T47D (cell line): ENCODE measurements around the gene FHOD3.

Source experiments
- DNase-seq, 2 experiments: peaks; one replicate each; pipeline versions ENCODE4 v3.0.0 to v3.0.0-alpha.2; 2011 to 2012; ENCODE audit warnings: low read depth in 1 of 2, low spot score in 1 of 2
- JUND ChIP-seq: IDR thresholded peaks from 2 replicates; pipeline ENCODE4 v1.6.1; 2012; ENCODE audit warnings: low read depth
- in situ Hi-C: cut with HindIII; loops from 2 replicates; pipeline ENCODE4 v1.10.0; 2016; ENCODE audit warnings: low sequenced_read_pairs, low pct_unique_long_range_greater_than_20kb

The FHOD3 gene

GRCh38 chr18:36513556-36513955 lies 216.0 kb downstream of the FHOD3 start:
- no peak for TF ChIP-seq JUND
- in situ Hi-C loops = no loop called here
- no peak for DNase-seq

- no peak for DNase-seq
- in situ Hi-C loops = no loop called here
- no peak for TF ChIP-seq JUND
Observed at GRCh38 chr18:36514778-36515177, 217.3 kb downstream of the FHOD3 start.

- DNase-seq = no peak
- in situ Hi-C loops = no loop called here
- TF ChIP-seq JUND = no peak
Observed at GRCh38 chr18:36516258-36516657, 218.7 kb downstream of the FHOD3 start.

- DNase-seq = no peak
- TF ChIP-seq JUND = no peak
- in situ Hi-C loops = no loop called here
Observed at GRCh38 chr18:36516726-36517125, 219.2 kb downstream of the FHOD3 start.

GRCh38 chr18:36518839-36519238 lies 221.3 kb downstream of the FHOD3 start:
- TF ChIP-seq JUND = no peak
- in situ Hi-C loops = no loop called here
- no peak for DNase-seq

- DNase-seq = no peak
- no peak for TF ChIP-seq JUND
- in situ Hi-C loops = no loop called here
Observed at GRCh38 chr18:36519358-36519757, 221.8 kb downstream of the FHOD3 start.

GRCh38 chr18:36522509-36522908 lies 225.0 kb downstream of the FHOD3 start:
- no peak for DNase-seq
- TF ChIP-seq JUND = no peak
- in situ Hi-C loops = no loop called here

- in situ Hi-C loops = no loop called here
- no peak for DNase-seq
- TF ChIP-seq JUND = no peak
Observed at GRCh38 chr18:36525913-36526312, 228.4 kb downstream of the FHOD3 start.

- in situ Hi-C loops = no loop called here
- TF ChIP-seq JUND = no peak
- no peak for DNase-seq
Observed at GRCh38 chr18:36526611-36527010, 229.1 kb downstream of the FHOD3 start.

GRCh38 chr18:36527051-36527450 lies 229.5 kb downstream of the FHOD3 start:
- in situ Hi-C loops = no loop called here
- TF ChIP-seq JUND = no peak
- DNase-seq = no peak

- no peak for TF ChIP-seq JUND
- in situ Hi-C loops = no loop called here
- DNase-seq = no peak
Observed at GRCh38 chr18:36527740-36528455, 230.4 kb downstream of the FHOD3 start.

GRCh38 chr18:36529747-36530146 lies 232.2 kb downstream of the FHOD3 start:
- TF ChIP-seq JUND = no peak
- in situ Hi-C loops = no loop called here
- DNase-seq = no peak

GRCh38 chr18:36530676-36531405 lies 233.3 kb downstream of the FHOD3 start:
- TF ChIP-seq JUND = no peak
- DNase-seq = no peak
- in situ Hi-C loops = no loop called here
